Stimulated activated CD4-positive, alpha-beta T cell treated with anti-CD3 and anti-CD28 coated beads, Interleukin-1b, Interleukin-23, amount 100 ng/mL, for 4 hours (primary cell): ENCODE measurements around the gene TEKT5.
"Not testable (repeated sequence)": the region's sequence is repeated elsewhere in the genome, so short reads cannot be mapped to it uniquely, and the experiment has no call there.

Source experiments
- DNase-seq, 2 donors: peaks; one replicate each; pipeline ENCODE4 v3.0.0-alpha.2; 2020; ENCODE audit warnings: low read depth in 2 of 2

Gene TEKT5

DNA sequence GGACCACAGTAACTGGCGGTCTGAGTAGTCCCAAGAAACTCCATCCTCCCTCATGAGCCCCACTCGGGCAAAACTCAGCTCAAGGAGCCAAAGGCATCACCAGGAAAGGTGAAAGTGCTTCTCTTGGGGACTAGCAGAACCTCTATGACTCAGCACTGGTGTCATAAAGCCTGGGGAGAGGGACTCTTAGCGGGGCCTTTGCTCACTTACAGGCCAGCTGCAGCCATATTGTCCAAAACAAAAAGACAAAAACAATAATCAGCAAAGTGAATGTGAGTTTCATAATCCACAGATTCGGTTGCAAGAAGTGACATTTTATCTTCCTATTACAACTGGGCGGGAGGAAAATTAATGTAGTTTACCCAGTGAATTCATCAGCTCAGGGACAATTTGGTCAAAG, at the start of gene TEKT5:
Gene TEKT5 (minus strand): TSS at position 101 of the 400 bp plus-strand sequence. CDS start 57 bp downstream, at position 44.
- DNase-seq = no peak

DNA sequence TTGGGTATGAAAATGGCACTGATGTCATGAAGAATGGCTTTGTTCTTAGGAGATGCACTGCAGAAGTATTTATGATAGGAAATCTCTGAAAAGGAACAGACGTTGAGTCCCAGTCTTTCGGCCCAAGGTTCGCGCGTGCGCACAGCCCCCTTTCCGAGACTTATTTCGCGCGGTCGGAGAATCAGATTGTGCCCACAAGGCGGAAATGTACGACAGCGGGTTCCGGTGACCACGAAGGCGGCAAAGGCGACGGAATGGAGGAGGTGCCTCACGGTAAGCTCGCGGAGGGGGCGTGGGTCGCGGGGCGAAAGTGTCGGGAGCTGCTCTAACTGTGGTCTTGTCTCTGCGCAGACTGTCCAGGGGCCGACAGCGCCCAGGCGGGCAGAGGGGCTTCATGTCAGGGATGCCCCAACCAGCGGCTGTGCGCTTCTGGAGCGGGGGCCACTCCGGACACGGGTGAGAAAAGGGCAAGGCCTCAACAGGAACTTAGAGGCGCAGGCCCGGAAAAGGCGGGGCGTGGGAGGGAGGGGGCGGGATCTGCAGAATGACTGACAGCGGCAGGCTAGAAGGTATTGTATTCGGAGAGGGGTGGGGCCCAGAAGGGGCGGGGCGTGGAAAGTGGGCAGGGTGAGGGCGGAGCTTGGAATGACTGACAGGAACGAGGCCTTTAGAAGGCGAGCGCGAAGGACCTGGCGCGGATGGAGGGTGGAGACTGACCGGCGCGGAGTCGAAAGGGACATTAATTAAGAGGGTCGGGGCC, 49.1 kb upstream of the TEKT5 start, which contains the start of gene NUBP1:
Gene NUBP1 (plus strand): TSS at position 233 of the 760 bp plus-strand sequence. CDS start 22 bp downstream, at position 255.
- DNase-seq = peak; percentile 100

DNA sequence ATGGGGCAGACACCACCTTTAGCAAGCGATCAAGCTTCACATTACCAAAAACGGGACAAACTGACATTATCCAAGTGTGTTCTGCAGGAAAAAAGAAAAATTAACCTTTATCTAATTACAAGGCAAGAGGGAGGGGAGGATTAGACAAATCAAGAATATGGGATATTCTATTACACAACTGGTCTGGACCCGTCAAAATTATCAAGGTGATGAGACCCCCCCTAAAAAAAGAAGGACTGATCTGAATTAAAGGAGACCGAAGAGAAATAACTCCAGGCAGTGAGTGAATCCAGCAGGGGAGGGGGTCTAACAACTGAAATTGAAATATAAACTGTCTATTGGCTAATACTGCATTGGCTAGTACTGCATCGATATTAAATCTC, 48.5 kb upstream of the TEKT5 start:
- DNase-seq = no peak

DNA sequence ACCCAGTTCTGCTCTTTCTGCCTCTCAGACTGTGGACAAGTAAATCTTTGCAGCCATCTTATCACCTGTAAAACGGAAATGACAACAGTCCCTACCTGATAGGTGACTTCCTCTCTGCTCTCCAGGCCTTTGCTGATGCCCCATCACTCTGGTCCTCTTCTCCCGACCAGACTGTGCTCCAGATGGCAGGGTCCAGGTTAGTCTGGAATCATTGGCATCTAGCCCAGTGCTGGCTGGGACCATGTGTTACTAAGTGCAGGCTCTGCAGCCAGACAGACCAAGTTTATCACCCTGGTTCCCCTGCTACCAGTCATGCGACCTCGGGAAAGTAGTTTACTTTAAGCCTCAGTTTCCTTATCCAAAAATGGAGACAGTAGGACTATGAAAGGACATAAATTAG, 47.1 kb upstream of the TEKT5 start:
- DNase-seq = no peak

DNA sequence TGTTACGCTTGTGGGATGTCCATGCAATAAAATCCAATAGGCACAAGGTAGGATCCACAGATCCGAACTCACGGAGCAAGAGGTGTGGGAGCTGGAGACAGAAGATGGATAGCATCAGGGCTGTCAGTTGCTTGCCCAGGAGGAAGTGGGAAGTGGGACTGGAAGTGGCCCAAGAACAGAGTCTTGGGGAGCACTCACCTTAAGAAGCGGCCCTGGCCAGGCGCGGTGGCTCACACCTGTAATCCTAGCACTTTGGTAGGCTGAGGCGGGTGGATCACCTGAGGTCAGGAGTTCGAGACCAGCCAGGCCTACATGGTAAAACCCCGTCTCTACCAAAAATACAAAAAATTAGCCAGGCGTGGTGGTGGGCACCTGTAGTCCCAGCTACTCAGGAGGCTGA, 46.5 kb upstream of the TEKT5 start:
- DNase-seq = not testable (repeated sequence)

DNA sequence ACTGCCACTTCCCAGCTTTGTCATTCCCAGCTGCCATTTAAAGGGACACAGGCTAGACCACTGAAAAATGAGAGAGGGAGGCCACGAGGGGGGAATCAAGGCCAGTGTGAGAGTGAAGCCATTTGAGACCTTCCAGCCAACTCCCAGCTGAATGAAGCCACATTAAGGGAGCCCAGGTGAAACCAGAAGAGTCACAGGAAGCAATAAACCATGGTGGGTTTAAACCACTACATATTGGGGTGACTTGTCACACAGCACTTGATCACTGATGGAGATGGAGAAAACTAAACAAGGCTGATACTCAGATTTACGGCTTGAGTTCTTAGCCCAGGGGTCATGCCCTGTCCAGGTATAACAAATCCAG, 46.1 kb upstream of the TEKT5 start:
- DNase-seq = no peak

DNA sequence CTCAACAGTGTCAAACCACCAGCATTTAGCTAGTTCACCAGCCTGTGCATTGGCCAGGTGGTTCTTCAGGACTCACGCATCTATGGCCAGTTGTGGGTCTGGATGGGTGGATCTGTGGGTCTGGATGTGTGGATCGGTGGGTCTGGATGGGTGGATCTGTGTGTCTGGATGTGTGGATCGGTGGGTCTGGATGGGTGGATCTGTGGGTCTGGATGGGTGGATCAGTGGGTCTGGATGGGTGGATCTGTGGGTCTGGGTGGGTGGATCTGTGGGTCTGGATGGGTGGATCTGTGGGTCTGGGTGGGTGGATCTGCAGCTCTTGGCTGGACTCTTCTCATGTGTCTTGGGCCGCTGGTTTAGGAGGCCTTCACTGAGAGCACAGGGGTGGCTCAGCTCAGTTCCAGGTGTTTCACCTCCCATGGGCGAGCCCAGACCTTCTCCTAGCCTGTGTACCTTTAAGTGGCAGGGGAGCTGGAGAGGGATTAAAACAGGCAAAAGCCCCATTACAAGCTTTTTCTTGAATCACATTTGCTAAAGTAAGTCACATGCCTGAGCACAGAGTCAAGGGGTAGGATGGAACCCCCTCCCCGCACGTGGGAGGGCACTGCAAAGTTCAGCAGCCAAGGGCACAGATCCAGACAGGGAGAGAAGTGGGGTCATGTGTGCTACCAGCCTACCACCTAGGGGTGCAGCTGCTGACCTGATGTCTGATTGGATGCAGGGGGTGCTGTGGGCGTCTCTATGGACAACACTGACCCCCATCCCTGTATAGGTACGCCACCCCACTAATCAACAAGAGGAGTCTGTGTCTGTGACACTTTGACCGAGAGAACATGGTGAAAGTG, 45.5 kb upstream of the TEKT5 start:
- DNase-seq = no peak

DNA sequence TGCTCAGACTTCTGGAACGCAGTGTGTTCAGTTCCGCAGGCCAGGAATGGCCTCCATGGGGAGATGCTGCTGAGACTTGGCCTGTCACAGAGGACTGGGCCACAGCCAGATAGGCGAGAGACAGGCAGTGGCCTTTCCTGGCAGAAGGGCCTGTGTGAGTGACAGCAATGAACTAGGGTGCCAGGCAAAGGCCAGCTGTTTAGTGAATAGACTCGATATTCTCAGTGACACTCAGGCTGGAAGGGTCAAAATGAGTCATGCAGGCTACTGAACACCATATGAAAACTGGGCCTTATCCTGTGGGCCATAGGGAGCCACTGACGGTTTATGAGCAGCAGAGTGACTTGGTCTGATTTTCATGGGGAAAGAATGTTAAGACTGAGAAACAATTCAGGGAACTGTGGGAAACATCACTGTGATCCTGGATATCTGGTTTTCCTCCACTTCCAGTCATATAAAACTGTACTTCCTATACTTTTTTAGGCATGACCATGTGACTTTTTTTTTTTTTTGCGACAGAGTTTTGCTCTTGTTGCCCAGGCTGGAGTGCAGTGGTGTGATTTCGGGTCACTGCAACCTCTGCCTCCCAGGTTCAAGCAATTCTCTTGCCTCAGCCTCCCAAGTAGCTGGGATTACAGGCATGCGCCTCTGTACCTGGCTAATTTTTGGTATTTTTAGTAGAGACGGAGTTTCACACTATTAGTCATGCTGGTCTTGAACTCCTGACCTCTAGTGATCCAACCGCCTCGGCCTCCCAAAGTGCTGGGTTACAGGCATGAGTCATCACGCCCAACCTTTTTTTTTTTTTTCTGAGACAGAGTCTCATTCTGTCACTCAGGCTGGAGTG, 43.7 kb upstream of the TEKT5 start:
- DNase-seq = peak; percentile 21 to 27

DNA sequence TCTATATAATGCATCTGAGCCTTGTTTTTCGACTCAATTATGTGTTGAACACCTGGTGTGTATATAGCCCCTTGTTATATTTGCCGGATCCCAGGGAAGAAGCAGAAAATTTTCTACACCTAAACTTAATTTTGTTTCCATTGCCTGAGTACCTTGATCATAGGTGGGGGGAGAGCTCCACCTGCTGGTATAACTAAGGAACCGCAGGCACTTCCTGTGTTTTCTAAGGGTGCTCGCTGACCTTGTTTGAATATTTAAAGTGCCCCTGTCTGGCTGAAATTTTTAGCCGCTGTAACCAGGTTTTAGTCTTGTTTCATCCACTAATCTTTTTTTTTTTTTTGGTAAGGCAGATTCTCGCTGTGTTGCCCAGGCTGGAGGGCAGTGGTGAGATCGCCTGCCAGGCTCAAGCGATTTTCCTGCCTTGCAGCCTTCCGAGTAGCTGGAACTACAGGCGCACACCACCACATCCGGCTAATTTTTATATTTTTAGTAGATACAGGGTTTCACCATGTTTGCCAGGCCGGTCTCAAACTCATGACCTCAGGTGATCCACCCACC, 42.4 kb upstream of the TEKT5 start:
- peak; percentile 20 to 62 for DNase-seq

DNA sequence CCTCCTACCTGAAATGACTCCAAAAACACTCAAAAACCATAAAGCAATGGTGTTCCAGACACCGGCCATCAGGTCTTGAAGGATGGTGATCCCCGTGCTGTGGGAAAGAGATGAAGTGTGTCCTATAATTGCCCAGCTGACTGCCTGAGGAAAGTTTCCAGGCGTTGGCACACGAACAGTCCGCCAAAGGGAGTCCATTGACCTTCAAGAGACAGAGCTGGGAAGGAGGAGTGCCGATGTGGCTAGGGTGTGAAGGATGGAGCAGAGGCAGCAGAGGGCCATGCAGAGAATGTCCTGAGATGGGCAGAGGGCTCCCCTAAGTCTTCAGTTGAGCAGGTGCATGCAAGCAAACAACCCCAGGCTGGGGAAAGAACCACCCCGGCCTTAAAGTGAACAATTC, 37.1 kb upstream of the TEKT5 start:
- no peak for DNase-seq

DNA sequence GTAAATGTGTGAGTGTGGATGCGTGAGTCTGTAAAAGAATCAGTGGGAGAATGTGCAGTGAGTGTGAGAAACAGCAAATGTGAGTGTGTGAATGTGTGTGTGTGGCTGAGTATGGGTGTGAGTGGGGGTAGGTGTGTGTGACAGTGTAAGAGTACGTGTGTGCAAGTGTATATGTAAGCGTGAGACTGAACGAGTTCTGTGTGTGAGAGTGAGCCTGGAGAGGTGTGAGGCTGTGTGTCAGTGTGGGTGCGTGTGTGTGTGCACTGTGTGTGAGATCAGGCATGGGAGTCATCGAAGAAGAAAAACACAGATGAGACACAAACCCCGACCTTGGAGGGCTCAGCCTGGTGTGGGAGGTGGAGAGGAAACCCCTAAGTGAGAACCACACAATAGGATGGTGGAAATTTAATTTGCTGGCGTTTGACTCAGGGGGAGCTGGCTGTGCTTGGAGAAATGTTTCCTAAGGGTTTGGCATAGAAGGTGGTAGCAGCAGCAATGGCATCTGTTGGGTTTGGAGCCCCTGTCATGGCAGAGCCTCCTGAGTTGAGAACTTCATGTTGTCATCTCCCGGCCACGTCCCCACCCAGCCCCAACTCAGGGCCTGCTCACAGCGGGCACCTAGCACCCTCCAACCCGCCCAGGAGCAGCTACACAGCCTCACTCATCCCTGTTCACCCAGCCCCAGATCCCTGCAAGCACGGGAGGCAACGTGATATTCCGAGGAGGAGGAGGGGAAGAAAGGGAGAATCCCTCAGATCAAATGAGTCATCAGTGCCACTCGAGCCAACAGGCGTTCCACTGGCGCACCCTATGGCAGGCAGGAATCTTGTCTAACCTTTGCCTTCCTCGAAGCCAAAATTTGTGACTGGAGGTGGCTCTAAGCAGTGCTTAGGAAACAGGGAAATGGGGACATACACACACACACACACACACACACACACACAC, 34.6 kb upstream of the TEKT5 start:
- no peak for DNase-seq

DNA sequence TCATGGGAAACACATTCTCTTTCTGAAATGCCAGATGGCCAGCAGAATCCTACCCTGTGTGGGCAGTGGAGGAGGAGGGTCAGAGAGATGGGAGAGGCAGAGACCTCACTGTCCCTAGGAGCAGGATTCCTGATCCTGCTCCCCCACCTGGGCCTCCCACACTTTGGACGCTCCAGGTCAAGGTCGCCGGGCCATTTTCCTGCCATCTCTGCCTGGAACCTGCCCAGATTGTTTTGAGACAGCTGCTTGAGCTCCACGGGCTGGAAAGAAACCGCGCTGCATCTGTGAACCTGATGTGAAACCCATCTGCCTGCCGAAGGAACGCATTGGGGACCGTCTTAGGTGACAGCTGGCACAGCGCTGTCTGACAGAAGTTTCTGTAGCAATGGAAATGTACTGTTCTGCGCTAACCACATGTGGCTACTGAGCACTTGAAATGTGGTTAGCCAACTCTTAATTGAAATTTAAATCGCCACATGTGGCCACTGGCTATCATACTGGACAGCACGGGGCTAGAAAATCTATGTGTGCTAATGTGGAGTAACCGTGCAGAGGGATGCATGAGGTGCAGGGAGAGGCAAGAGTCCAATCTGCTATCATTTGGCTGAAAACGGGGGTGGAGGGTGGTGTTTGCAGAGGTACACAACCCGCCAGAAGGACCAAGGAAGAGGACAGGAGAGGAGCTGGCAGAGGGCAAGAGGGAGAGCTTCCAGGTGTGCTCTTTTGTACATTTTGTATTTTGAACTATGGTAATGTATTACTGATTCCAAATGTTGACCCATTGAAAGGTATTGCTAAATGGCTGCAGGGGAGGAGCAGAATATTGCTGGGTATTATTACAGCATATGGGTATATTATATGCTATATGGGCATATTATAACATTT, 33.5 kb upstream of the TEKT5 start:
- no peak for DNase-seq

DNA sequence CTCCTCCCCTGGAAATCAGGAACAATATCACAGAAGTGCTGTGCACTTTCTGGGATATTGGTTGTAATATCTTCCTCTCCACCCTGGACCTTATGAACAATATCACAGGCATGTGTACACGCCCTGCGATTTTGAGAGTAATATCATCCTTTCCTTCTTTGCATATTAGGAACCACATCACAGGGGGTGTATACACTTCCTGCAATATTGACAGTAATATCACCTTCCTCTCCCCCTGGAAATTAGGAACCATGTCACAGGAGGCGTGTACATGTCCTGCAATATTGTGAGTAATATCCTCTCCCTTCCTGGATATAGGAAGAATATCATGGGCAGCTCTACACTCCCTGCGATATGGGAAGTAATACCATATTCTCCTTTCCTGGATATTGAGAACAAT, 14.2 kb upstream of the TEKT5 start:
- no peak for DNase-seq

DNA sequence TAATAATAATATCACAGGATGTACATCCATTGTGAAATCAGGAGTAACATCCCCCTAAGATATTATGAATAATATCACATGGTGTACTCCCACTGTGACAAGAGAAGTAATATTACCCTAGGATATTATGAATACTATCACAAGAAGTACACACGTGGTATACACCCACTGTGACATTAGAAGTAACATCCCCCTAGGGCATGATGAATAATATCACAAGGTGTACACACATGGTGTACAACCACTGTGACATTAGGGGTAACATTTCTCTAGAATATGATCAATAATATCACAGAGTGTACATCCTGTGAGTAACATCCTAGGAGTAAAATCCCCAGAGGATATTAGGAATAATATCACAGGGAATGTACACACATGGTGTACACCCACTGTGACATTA, 5.0 kb upstream of the TEKT5 start:
- DNase-seq = no peak

DNA sequence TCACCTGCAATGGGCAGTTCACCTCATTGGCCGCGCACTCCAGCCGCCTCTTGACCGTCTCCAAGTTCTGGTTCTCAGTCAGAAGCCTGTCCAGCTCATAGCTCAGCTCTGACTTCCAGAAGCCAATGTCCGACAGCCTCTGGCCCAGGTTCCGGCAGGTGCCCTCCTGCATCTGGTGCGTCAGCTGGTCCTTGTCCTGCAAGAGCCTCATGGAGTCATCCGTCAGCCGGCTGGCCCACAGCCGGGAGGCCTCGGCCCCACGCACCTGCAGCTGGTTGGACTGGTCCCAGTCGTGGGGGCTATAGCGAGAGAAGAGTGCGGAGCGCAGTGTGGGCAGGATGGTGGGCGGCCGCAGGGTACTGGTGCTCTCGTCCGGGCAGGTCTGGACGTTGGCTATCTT, 424 bp downstream of the TEKT5 start:
- DNase-seq = no peak

DNA sequence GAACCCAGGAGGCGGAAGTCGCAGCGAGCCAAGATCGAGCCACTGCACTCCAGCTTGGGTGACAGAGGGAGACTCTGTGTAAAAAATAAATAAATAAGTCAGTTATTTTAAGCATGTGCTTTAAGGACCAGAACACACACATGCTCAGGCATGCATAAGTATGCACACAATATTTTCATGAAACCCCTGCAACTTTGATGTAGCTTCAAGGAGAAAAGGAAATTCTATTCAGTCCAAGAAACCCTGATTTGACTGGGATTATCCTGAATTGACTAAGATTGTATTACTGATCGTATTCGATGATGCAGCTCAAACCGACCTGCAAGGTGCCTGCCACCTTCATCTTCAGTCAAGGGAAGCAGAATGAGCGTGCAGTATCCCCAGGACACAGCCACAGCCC, 841 bp downstream of the TEKT5 start:
- DNase-seq = no peak

DNA sequence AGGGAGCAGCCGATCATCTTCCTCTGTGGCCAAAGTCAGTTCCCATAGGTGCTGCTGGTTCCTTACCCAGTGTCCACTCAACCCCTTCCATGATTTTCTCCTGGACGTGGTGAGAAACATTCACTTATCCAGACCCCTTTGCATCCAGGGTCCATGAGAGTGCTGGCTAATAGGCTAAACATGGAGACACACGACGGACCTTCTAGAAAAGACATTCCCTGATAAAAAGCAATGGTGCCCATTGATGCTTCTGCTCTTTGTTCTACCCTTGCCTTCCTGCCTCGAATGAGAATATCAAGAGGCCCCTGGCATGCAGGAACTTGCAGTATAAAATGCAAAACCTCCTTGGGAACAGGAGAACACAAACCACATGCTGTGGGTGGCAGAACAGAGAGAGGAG, 2.3 kb downstream of the TEKT5 start:
- no peak for DNase-seq

DNA sequence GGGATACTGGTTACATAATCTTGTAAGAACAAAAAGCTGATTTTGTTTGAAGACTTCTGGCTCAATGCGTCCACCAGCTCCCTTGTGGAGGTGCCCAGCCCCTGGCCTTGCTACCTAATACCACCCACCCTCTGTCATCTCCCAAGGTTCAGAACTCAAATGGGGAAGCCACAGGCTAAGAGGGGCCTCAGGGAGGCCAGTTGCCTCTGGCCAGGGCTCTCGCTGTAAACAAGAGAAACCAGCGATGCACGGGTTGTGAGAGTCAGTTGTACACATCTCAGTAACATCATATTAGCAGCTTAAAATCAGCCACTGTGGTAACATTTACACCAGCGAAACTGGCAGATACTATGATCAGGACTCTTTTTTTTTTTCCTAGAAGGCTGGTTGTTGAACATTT, 6.0 kb downstream of the TEKT5 start:
- no peak for DNase-seq

DNA sequence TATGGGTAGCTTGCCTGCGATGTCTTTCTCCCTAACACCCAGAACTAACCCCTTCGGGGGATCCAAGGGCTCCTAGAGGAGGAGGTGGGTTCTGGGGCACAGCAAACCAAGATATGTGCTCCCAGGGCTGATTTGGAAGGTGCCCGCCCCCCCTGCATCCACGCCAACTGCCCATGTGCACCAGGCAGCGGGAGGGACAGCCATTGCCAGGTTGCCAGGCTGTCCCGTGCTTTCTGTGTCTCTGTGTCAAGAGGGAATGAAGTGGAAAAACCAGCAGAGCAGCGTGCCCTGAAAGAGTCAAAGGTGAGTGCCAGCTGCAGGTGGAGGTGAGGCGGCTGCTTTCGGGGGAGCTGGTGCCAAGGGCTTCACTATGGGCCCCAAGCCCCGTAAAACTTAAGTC, 6.4 kb downstream of the TEKT5 start:
- DNase-seq = no peak

DNA sequence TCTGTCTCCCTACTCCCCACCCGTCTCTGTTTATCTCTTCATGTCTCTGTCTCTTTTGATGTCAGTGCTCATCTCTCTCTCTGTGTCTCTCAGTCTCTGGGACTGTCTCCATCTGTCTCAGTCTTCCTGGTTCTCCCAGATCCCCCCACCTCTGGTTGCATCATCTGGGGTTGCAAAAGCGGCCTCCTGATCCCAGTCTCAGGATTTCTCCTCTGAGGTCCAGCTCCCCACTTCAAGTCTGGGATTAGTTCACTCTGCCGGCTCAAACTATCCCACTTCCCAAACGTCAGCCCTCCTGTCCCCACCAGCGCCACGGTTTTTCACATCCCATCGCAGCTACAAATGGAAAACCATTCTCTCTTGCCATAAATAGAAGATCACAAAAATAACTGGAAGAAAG, 9.0 kb downstream of the TEKT5 start:
- no peak for DNase-seq
